ENCODE results near the gene OLIG3.

Gene OLIG3

GRCh38 chr6:137465378-137466009 is 28.7 kb downstream of the OLIG3 start:
- DNase-seq: no peak

- DNase-seq: no peak
Observed at GRCh38 chr6:137452333-137452894, 41.8 kb downstream of the OLIG3 start.

- no peak for DNase-seq
Observed at GRCh38 chr6:137443901-137444300, 50.3 kb downstream of the OLIG3 start.
